NOMO-1 treated with DMSO at 0.1 percent for 48 hours (cell line): Measurements from ENCODE around the gene GALNTL6.
"Not testable (repeated sequence)": the region's sequence is repeated elsewhere in the genome, so short reads cannot be mapped to it uniquely, and the experiment has no call there.

Experiments used
- DNase-seq: peaks from one replicate; lab custom pipeline; 2025; ENCODE audit not compliant: unreplicated experiment; lab: John Stamatoyannopoulos, UW

The GALNTL6 gene

DNA sequence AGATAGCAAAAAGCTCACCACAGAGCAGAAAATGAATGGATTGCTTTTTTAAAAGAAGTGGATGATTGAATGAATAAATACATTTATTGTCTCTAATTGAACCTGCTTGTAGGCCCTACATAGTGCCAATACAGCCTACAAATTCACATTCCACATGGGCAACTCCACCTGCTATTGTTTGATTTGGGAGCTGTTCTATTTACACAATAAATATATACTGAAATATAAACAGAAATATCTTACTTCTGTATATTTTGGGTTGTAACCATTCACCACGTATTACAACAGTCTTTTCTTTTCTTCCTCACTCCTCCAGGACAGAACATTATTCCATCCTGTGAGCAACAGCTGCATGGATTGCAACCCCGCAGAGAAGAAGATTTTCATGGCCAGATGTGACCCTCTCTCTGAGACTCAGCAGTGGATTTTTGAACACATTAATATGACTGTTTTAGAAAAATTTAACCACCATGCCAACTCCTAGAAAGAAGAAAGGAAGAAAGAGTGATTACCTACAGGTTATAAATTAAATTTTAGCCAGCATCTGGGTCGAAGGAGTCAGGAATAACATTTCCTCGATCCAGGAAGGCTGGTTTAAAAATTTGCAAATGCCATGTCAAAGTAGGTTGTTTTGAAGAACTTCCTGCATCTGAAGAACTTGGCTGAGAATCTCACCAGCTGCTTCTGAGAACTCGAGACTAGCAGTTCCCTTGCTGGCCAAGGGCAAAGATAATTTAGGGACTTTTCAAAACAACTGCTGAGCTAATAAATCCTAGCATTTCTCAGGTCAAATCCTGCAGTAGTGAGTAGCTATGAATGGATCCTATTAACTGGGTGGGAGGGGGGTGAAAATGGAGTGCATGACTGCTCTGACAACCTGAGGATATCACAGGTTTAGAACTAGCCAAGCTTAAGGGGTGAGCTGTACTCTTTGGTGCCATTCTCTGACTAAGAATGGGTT, 1226.7 kb downstream of the GALNTL6 start:
- no peak for DNase-seq

DNA sequence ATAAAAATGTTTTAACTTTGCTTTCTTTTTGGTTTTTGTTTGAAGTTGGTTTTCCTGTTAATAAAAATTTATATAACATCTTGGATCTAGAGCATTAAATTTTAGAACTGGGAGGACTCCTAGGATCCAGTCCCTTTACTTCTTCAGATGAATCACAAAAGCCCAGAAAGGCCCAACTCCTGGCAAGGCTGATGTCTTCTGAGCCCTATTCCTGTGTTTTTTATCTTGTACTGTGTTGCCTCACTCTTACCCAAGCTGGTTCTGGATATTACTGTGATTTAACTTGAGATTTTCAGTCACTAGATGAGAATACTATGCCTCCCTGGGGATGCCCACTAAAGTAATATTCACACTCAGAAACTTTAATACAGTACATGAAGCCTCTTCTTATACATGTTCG, 1228.3 kb downstream of the GALNTL6 start:
- no peak for DNase-seq

DNA sequence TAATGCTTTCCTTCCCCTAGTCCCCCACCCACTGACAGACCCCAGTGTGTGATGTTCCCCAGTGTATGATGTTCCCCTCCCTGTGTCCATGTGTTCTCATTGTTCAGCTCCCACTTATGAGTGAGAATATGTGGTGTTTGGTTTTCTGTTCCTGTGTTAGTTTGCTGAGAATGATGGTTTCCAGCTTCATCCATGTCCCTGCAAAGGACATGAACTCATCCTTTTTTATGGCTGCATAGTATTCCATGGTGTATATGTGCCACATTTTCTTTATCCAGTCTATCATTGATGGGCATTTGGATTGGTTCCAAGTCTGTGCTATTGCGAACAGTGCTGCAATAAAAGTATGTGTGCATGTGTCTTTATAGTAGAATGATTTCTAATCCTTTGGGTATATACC, 1228.9 kb downstream of the GALNTL6 start:
- DNase-seq: not testable (repeated sequence)

DNA sequence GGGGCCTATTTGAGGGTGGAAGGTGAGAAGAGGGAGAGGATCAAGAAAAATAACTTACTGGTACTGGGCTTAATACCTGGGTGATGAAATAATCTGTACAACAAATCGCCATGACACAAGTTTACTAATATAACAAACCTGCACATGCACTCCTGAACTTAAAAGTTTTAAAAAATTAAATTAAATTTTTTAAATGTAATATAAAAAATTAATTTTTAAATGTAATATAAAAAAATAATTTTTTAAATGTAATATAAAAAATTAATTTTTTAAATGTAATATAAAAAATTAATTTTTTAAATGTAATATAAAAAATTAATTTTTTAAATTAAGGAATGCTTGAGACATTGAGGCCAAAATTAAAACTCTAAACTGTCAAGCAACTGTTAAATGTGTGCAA, 1231.1 kb downstream of the GALNTL6 start:
- DNase-seq: no peak

DNA sequence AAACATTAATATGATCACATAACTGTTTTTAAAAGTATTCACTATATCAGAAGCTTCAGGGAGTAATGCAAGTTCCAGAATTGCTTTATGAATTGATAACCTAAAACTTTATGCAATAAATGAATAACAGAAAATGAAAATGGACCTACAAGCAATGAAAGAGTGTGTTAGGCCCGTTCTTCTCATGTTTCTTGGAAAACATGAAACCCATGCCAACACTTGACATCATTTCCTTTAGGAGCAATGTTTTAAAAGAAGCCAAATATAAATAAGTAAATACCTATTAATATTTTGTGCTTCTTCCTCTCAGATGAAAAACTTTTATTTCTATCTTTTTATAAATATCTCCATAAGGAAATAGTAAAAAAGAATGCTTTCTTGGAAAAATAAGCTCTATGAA, 1232.4 kb downstream of the GALNTL6 start:
- DNase-seq: no peak

DNA sequence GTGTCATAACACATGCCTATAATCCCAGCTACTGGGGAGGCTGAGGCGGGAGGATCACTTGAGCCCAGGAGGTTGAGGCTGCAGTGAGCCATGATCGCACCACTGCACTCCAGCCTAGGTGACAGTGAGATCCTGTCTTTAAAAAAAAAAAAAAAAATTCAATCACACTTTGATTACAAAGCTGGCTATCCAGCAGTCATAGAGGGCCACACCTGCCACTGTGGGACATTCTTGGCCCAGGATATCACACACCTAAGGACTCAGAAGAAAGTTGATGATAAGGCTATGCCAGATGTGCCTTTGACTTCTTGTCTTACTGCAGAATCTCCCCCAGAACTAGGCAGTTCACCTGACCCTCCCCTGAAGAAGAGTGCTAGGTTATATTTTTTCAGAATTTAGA, 1232.9 kb downstream of the GALNTL6 start:
- no peak for DNase-seq

DNA sequence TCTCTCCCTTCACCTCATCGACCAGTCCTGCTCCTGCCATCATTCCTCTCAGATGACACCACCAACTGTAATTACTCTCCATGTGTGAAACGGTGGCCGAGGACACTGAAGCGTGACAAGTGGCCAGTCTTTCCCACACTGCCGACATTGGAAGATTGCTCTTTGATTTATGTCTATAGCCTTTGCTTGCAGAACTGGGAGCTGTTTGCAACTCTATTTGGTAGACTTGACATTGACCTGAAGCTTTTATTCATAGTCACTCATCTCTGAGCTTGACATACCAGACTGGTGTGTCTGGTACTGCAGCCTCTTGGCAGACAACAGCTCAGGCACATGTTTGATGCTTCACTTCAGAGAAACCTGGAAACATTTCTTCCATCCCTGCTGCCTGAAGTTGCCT, 1233.6 kb downstream of the GALNTL6 start:
- no peak for DNase-seq

DNA sequence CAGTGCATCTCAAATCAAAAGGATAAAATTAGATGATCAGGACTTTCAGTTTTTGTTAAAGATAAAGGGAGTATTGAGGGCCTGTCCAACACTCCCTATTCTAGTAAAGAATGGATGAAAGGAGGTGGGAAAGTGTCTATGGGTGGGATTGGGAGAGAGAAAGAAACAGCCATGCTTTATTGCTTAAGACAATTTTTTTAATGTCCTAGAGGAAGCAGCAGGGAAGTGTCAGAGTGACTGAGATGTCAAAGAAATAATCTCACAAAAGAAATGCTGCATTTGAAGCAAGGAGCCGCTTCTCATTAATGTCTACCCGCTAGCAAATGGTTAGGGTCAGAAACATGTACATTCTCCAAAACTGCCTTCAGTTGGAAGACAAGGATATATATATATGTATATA, 1238.0 kb downstream of the GALNTL6 start:
- DNase-seq: no peak

DNA sequence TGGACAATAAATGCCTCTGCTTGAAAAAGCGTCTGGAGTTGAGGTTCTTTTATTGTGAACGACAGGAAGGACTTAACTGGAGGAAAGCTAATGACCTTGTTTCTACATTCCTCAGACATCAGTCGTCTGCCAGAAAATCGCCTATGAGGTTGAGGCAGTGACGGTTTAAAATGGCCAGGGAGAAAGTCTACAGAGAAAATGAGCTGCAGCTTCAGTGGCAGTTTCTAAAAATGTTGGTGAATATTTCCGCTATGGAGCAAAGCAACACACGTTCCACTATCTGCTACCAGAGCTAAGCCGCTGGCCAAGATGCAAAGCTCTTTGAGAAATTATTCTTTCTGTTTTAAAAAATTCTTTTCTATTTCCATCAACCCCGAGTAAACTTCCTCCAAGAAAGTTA, 1238.5 kb downstream of the GALNTL6 start:
- no peak for DNase-seq

DNA sequence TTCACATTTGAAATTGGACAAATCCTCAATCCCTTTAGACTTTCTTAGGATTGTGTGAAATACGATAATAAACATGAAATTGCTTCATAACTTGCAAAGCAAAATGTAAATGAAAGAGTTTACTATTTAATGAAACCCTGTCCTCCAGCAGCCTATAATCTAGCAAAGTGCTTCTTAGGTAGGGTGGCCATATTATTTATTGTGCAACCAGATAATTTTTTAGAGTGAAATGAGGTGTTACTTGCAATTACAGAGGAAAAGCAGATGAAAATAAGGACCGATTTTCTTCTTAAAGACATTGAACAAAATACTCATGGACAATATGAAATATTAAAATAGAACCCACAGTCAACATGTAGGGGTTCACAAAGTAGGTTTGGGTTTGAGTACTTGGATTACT, 1239.2 kb downstream of the GALNTL6 start:
- DNase-seq: no peak

DNA sequence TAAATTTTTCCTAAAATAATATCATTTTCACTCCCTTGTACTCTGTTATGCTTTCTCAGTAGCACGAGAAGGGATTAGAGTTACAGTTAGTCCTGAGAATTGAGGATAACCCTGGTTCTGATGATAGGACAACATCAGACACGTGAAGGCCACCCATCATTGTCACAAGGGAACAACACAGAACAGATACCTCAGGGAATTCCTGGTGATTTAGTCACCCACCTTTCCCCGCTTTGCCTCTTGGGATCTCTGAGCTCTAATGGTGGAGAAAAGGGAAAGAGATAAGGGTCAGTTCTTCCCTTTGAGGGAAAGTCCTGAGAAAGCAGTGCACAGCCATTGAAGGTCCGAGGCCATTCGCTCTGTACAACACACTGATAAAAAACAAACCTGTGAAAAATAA, 1243.1 kb downstream of the GALNTL6 start:
- DNase-seq: no peak

DNA sequence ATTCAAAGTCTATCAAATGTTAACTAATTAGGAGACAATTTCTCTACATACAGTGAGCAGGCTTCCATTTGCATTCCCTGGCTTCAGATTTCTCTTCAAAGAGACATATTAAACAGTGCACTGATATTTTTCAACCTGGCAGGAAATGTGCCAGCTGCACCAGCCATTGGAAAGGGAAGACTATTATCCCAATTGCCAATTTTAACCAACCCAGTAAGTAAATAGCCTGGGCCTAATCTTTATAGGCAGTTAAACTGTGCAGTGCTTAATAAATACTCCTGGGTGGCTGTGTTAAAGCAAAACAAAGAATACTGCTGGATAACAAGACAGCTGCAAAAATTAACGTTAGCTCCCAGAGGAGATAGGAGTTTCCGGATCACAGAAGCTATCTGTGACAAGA, 1243.5 kb downstream of the GALNTL6 start:
- no peak for DNase-seq

DNA sequence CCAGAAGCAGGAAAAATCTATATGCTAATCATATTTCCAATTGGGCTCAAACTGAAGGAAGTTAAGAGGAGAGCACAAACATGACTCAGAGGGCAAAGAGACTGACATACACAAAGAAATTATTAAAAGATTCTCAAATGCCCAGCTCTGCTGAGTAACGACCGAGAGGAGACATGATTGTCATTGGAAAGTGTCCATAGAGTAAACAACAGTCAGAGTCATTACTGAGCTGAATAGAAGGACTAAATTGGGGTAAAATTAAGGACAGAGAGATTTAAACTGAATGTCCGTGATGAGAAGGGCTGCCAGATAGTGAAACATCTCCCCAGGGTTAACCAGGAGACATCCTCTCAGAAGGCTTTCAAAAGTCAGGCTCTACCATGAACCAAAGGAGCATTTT, 1244.2 kb downstream of the GALNTL6 start:
- DNase-seq: no peak

DNA sequence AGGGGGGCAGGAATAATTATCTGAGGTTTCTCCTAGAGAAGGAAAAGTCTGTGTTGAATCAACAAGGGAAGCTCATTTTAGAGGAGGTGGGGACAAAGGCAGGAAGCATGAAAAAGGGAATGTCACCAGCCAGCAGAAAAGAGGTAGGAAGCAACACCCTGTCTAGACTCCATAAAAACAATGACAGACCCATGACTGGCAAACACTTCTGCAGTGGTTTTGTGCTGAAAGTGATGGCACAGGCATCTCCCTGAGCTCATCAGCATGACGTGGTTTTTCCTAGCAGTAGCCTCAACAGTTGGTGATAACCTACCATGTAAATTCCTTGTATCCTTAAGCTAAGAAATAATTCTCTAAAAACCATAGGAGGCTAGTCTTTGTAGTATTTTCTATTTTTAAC, 1244.7 kb downstream of the GALNTL6 start:
- no peak for DNase-seq

DNA sequence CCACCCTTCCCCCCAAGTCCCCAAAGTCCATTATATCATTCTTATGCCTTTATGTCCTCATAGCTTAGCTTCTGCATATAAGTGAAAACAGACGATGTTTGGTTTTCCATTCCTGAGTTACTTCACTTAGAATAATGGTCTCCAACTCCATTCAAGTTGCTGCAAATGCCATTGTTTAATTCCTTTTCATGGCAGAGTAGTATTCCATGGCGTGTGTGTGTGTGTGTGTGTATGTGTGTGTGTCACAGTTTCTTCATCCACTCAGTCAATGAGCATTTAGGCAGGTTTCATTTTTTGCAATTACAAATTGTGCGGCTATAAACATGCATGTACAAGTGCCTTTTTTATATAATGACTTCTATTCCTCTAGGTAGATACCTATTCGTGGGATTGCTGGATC, 1248.0 kb downstream of the GALNTL6 start:
- no peak for DNase-seq

DNA sequence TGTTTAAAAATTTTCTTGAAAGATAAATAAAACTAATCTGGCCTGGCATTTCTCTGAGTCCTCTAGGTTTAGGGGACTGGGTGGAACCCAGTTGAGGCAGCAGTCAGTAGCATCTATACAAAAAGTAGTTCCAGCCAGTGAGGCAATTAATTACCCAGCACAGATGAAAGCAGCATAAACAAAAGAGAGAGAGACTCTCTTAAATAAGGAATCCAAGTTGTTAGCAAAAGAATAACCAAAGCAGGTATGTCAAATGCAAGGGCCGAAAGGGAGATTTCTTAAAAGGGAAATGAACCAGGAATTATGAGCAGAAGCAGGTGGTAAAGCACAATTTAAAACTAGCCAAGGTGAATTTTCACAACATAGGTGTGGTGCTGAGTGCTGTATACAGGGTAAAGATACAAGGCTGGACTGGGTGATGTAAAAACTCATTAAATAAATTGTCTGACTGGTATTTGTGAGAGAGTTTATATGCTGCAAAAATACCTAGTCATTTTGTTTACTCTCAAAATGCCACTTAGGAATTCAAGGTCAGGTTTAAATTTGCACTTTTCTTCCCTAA, 1260.8 kb downstream of the GALNTL6 start:
- no peak for DNase-seq

DNA sequence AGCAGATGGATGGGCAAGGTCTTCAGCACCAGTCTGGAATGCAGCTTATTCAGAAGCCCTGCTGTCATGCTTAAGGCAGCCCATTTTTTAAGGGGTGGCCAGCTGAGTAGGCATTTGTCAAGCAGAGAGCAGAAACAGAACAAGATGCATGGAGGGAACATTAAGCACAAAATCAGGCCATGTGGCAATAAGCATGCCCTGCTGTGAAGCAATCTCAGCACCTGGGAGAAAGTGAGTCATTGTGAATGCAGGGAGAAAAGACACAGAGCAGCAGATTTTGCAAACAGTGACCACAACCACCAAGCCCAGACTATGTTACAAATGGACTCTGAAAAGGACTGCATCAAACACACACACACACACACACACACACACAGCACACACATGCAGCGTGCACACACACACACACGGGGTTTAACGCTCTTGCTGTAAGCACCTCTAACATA, 1261.3 kb downstream of the GALNTL6 start:
- DNase-seq: peak; percentile 89

DNA sequence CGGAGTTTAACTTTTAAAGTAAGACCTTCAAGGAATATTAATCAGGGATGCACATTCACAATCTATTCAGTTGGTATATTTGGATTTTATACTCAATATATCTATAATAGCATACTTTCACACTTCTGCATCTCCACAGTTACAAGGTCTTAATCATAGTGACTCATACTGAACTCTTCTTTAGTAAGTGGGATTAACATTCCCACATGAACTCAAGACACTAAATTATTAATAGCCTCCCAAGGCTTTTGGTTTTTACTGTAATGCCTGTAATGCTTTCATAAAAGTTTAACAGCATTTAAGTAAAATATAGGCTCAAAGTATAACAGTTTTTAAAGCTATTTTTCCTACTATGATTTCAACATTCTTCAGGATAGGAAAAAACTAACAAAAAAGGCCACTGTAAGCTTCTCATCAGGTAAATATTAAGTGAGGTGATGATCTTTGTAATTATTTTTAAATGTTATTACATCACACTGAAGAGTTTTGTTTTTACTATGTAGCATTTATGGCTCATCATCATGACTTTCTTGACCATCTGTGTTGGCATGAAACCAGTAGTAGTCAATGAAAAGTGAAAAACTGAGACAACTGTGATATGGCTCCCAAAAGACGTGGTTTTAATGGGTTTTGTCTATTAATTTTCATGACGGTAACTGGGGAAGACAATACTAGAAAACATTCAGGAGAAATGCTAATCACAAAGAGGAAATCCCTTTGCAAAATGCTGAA, 1263.9 kb downstream of the GALNTL6 start:
- no peak for DNase-seq

DNA sequence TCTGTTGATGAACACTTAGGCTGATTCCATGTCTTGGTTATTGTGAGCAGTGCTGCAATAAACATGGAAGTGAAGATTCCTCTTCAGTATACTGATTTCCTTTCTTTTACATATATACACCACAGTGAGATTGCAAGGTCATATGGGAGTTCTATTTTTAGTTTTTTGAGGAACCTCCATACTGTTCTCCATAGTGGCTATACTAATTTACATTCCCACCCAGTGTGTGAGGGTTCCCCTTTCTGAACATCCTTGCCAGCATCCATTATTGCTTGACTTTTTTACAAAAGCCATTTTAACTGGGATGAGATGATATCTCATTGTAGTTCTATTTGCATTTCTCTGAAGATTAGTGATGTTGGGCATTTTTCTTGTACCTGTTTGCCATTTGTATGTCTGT, 1274.9 kb downstream of the GALNTL6 start:
- DNase-seq: peak; percentile 48
